ENCODE data around the gene BRI3BP.

The BRI3BP gene

DNA sequence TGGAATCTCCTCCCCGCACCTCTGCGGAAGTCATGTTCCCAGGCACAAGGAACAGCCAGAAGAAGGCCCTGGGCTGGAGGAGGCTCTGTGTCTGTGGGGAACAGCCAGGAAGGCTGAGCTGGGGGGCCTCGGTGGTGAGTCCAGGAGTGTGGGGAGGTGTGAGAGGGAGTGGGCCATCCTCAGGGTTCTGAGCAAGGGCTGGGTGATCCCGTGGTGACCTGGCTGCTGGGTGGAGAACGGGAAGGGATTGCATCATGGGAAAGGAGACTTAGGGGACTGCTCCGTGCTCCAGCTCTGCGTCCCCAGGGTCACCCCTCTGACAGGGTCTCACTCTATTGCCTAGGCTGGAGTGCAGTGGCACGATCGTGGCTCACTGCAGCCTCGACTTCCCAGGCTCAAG is 85.6 kb downstream of the BRI3BP start:
- Mint-ChIP-seq H3K27ac (no peak overlapping the region), H3K9me3 (no peaks in the 10 kb centered on the region), H3K36me3 (ENCODE audit: low read depth) (peaks cover 14% of the 10 kb centered on the region), H3K27me3 (no peaks in the 10 kb centered on the region), H3K4me3 (no peak overlapping the region), H3K4me1 (peaks cover under 1% of the 10 kb centered on the region)
- ATAC-seq (no peak), DNase-seq (no peak)

DNA sequence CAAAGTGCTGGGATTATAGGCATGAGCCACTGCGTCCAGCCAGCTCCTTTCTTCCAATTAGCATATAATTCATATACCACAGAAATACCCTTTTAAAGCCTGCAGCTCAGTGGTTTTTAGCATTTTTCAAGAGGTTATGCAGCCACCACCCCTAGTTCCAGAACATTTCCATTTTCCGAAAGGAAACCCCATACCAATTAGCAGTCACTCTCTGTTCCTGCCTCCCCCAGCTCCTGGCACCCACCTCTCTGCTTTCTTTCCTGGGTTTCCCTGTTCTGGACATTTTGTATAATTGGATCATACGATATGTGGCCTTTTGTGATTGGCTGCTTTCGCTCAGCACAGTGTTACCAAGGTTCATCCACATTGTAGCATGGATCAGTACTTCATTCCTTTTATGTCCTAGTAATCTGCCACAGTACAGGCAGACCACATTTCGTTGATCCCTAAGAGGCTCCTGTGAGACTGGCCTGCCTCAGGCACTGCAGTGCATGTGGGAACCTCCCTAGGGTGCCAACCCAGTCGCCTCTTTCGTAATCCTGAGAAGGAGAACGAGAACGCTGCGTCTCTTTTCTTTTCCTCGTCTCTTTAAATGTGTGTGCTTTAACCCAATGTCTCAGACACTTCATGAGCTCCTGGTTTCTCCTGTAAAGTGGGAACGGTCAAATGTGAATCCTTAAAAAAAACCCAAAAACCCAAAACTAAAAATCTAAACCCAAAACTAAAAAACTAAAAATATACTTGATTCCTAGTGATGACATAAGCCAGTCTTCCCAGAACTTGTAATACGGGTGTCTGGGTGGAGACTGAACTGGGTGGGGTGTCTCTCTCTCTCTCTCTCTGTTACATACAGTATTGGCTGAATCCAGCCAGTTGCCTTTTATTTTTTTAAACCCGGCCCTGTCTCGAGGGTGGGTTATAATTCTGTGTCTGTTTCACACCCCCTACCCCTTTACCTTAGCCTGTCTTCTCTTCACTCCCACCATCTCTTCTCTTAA is 86.5 kb downstream of the BRI3BP start:
- H3K4me1 Mint-ChIP-seq: no peaks in the 10 kb centered on the region
- no peak overlapping the region for H3K4me3 Mint-ChIP-seq
- H3K27me3 Mint-ChIP-seq: no peaks in the 10 kb centered on the region
- no peaks in the 10 kb centered on the region for H3K9me3 Mint-ChIP-seq
- H3K27ac Mint-ChIP-seq: no peak overlapping the region
- ATAC-seq: no peak
- no peak for DNase-seq
- peaks cover 14% of the 10 kb centered on the region for H3K36me3 Mint-ChIP-seq (ENCODE audit: low read depth)
